HCT116 (cell line): ENCODE data around the gene DLEC1. TPM values are rescaled to one million over a fixed set of nuclear protein-coding genes. Genes with fewer than 3 reads are reported as not detected.

Experiments
- ATAC-seq: fragments of 200-7000 bp; cut with Tn5 transposase; 2 replicates; pipeline ENCODE4 v1.9.1; 2020; ENCODE audit warnings: mild to moderate bottlenecking, moderate library complexity
- BruUV-seq: library from RNA; stranded (reverse); fragments of 400-500 nt; replicated peaks from 2 replicates; lab custom pipeline; 2021; lab: Mats Ljungman, UMichigan
- CTCF ChIA-PET: fragments of 300-600 bp; sonication (Branson Sonifier 250); formaldehyde crosslinking; loops from one replicate; lab custom pipeline; 2021; ENCODE audit warnings: antibody characterized with exemption; lab: Charles Lee
- POLR2A ChIA-PET: fragments of 300-600, 350-600 bp; sonication (Branson Sonifier 250); formaldehyde crosslinking; loops from one replicate; lab custom pipeline; 2021; ENCODE audit warnings: antibody characterized with exemption; lab: Charles Lee
- RAD21 ChIA-PET, 2 experiments: fragments of 300-600 bp; sonication (Branson Sonifier 250); formaldehyde crosslinking; loops; one replicate each; lab custom pipeline; 2023; ENCODE audit warnings: low total read pairs in 2 of 2; ENCODE audit not compliant: uncharacterized antibody in 2 of 2, unreplicated experiment in 2 of 2, low non-redundant PET in 1 of 2; lab: Charles Lee
- DNase-seq: peaks from one replicate; pipeline ENCODE4 v3.0.0-alpha.2; 2010; ENCODE audit warnings: low read depth, low spot score
- H2AFZ ChIP-seq: fragments of 200-600 bp; shearing (Covaris generic), sonication (generic); 2 replicates; pipeline ENCODE4 v1.6.1; 2017; ENCODE audit warnings: low read depth, mixed run types, mixed read lengths, antibody characterized with exemption, low read length; ENCODE audit not compliant: poor library complexity, severe bottlenecking
- H3K27ac ChIP-seq: 2 replicates; pipeline ENCODE4 v1.5.1; 2012; ENCODE audit warnings: low read depth, low read length
- H3K27me3 ChIP-seq: fragments of 200-600 bp; sonication (generic); 2 replicates; pipeline ENCODE4 v1.6.1; 2016; ENCODE audit warnings: mixed run types, low read length, mixed read lengths; ENCODE audit not compliant: insufficient read depth
- H3K36me3 ChIP-seq, 2 experiments: fragments of 200-500 bp in 1 of 2; fragments of 200-600 bp in 1 of 2; sonication (Bioruptor generic) in 1 of 2; sonication (generic) in 1 of 2; 2 replicates each; pipeline versions ENCODE4 v1.5.1 to v1.6.1; 2014 to 2016; ENCODE audit warnings: low read length in 2 of 2, inconsistent platforms in 1 of 2, mixed read lengths in 1 of 2, mixed run types in 1 of 2; ENCODE audit not compliant: insufficient read depth in 2 of 2, control insufficient read depth in 1 of 2
- H3K4me1 ChIP-seq, 2 experiments: fragments of 200-600 bp in 1 of 2; sonication (generic) in 1 of 2; 2 replicates each; pipeline versions ENCODE4 v1.5.1 to v1.6.1; 2012 to 2017; ENCODE audit warnings: low read length in 2 of 2, inconsistent platforms in 1 of 2, mild to moderate bottlenecking in 1 of 2, mixed read lengths in 1 of 2, mixed run types in 1 of 2, moderate library complexity in 1 of 2; ENCODE audit not compliant: insufficient read depth in 2 of 2, control insufficient read depth in 1 of 2
- H3K4me2 ChIP-seq: fragments of 200-600 bp; sonication (generic); 2 replicates; pipeline ENCODE4 v1.6.1; 2017; ENCODE audit warnings: mixed run types, low read length, mixed read lengths
- H3K4me3 ChIP-seq, 2 experiments: fragments of 200-600 bp in 1 of 2; sonication (generic) in 1 of 2; replicated peaks in 1 of 2; 2 replicates each; pipeline ENCODE4 v1.5.1; 2011 to 2016; ENCODE audit warnings: low read length in 2 of 2, control low read depth in 1 of 2, low read depth in 1 of 2, mild to moderate bottlenecking in 1 of 2, mixed read lengths in 1 of 2, mixed run types in 1 of 2
- H3K79me2 ChIP-seq: fragments of 200-600 bp; sonication (generic); 2 replicates; pipeline ENCODE4 v1.6.1; 2017; ENCODE audit warnings: mild to moderate bottlenecking, mixed run types, low read length, moderate library complexity, mixed read lengths; ENCODE audit not compliant: insufficient read depth
- H3K9ac ChIP-seq: fragments of 200-600 bp; sonication (generic); 2 replicates; pipeline ENCODE4 v1.6.1; 2016; ENCODE audit warnings: low read length, mixed read lengths
- H3K9me2 ChIP-seq: fragments of 200-600 bp; sonication (generic), shearing (Covaris generic); 2 replicates; pipeline ENCODE4 v1.6.1; 2017; ENCODE audit warnings: mixed run types, mild to moderate bottlenecking, moderate library complexity; ENCODE audit not compliant: insufficient read depth
- H3K9me3 ChIP-seq, 2 experiments: fragments of 200-500 bp in 1 of 2; fragments of 200-600 bp in 1 of 2; sonication (Bioruptor generic) in 1 of 2; sonication (generic) in 1 of 2; 2 replicates each; pipeline ENCODE4 v1.6.1; 2014 to 2017; ENCODE audit warnings: low read length in 2 of 2, mixed read lengths in 2 of 2, inconsistent platforms in 1 of 2, low read depth in 1 of 2, mild to moderate bottlenecking in 1 of 2, mixed run types in 1 of 2, moderate library complexity in 1 of 2; ENCODE audit not compliant: control insufficient read depth in 1 of 2, insufficient read depth in 1 of 2
- H4K20me1 ChIP-seq: fragments of 200-600 bp; sonication (generic), shearing (Covaris generic); 2 replicates; pipeline ENCODE4 v1.6.1; 2017; ENCODE audit warnings: mixed run types, mild to moderate bottlenecking, moderate library complexity; ENCODE audit not compliant: insufficient read depth
- CBX3 ChIP-seq: IDR thresholded peaks from 2 replicates; pipeline ENCODE4 v1.6.1; 2012; ENCODE audit warnings: low read depth
- EGR1 ChIP-seq: IDR thresholded peaks from 2 replicates; pipeline ENCODE4 v1.6.1; 2012; ENCODE audit warnings: low read depth
- EZH2phosphoT487 ChIP-seq: fragments of 200-600 bp; IDR thresholded peaks from 2 replicates; pipeline ENCODE4 v1.6.1; 2018; ENCODE audit warnings: antibody characterized with exemption, borderline replicate concordance
- JUND ChIP-seq: IDR thresholded peaks from 2 replicates; pipeline ENCODE4 v1.6.1; 2012
- POLR2A ChIP-seq: IDR thresholded peaks from 2 replicates; pipeline ENCODE4 v1.7.0; 2011; ENCODE audit warnings: borderline replicate concordance; ENCODE audit not compliant: insufficient read depth, insufficient read length; ENCODE audit errors: extremely low read depth
- POLR2AphosphoS5 ChIP-seq: IDR thresholded peaks from 2 replicates; pipeline ENCODE4 v1.6.1; 2011; ENCODE audit warnings: mild to moderate bottlenecking, low read depth, low read length, moderate library complexity
- SRF ChIP-seq: IDR thresholded peaks from 2 replicates; pipeline ENCODE4 v1.6.1; 2012; ENCODE audit warnings: low read depth
- YY1 ChIP-seq: IDR thresholded peaks from 2 replicates; pipeline ENCODE4 v1.6.1; 2011; ENCODE audit warnings: low read length, low read depth, moderate library complexity, mild to moderate bottlenecking; ENCODE audit not compliant: insufficient replicate concordance; ENCODE audit errors: extremely low read depth
- ZNF274 ChIP-seq: fragments of 200-500 bp; sonication (Bioruptor generic); IDR thresholded peaks from 2 replicates; pipeline ENCODE4 v1.6.1; 2014; ENCODE audit warnings: mild to moderate bottlenecking, low read depth, low read length, inconsistent platforms
- intact Hi-C: fragments of 100-400 bp; cut with micrococcal nuclease; formaldehyde crosslinking; loops from 2 replicates; pipeline ENCODE4 v1.10.0; 2022
- total RNA-seq: library from RNA; stranded (reverse); gene quantifications from one replicate; pipeline ENCODE4 v1.2.1, GENCODE V29; 2021; ENCODE audit not compliant: unreplicated experiment
- TF ChIP-seq, protein P1 (sequence below): IDR thresholded peaks from 2 replicates; pipeline ENCODE4 v1.6.1; 2012; ENCODE audit warnings: low read depth
- TF ChIP-seq, protein P2 (sequence below): IDR thresholded peaks from 2 replicates; pipeline ENCODE4 v1.6.1; 2011; ENCODE audit warnings: mild to moderate bottlenecking, low read length, moderate library complexity; ENCODE audit not compliant: insufficient replicate concordance; ENCODE audit errors: extremely low read depth
- TF ChIP-seq, protein P3 (sequence below): IDR thresholded peaks from 2 replicates; pipeline ENCODE4 v1.6.1; 2012

The DLEC1 gene
- total RNA-seq, 1 experiment from 2014 or later = 0.61 TPM

DNA sequence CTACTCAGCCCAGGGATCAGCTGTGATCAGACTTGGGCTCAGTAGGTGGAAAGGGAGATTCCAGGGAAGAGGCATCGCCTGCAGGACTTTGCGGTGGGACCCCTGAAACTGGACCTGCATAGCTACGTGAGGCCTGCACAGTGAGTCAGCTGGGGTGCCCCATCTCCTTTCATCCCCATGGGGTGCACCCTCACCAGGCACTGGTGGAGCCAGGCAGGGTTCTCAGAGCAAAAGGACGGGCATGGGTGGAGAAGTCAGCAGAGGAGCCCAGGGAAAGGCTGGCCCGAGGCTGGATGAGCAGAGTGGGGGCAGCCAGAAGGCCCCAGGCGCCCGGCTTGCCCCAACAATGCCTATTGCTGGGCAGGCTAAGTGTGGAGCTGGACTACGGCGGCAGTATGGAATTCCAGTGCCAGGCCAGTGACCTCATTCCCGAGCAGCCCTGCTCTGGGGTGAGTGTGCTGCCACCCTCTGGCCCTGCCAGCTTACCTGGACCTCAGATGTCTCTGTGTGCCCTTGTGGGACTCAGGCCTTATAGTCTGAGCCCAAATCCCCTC lies 78.2 kb downstream of the DLEC1 start:
- Histone ChIP-seq H3K36me3 (no peaks in the 10 kb centered on the region; a peak in 1 of 4 replicates), H4K20me1 (no peaks in the 10 kb centered on the region), H3K9ac (no peak overlapping the region), H3K4me3 (no peak overlapping the region), H3K4me2 (no peak overlapping the region), H3K9me2 (no peaks in the 10 kb centered on the region), H3K27me3 (no peaks in the 10 kb centered on the region)
- DNase-seq (no peak), ATAC-seq (peak; percentile 21)
- no TSS peak for BruUV-seq
- no peak for TF ChIP-seq SRF
- TF ChIP-seq, all 23 proteins: peak for 0
- RAD21 ChIA-PET = no interaction called here
- H2AFZ ChIP-seq = no peak overlapping the region
- intact Hi-C loops = loop anchor here (5.0 to 10.0 kb wide), 4 partner anchors 142 to 725 kb away; partner anchors contain the start of gene XYLB
- CTCF ChIA-PET = interaction anchor here (0.6 to 2.5 kb wide), 8 partner anchors 9 to 530 kb away, joined by 3 to 7 read pairs (median 4); partner anchors contain the start of genes ACAA1 and SLC22A14
- no peaks in the 10 kb centered on the region for H3K9me3 ChIP-seq
- POLR2A ChIA-PET = interaction anchor here (0.7 kb wide), 1 partner anchor 115 kb away, joined by 4 read pairs; no protein-coding TSS in a partner anchor
- no peaks in the 10 kb centered on the region for H3K79me2 ChIP-seq
- H3K4me1 ChIP-seq = peaks cover 5 to 11% of the 10 kb centered on the region in 2 experiments; a peak in 3 of 4 replicates
- H3K27ac ChIP-seq = no peak overlapping the region

DNA sequence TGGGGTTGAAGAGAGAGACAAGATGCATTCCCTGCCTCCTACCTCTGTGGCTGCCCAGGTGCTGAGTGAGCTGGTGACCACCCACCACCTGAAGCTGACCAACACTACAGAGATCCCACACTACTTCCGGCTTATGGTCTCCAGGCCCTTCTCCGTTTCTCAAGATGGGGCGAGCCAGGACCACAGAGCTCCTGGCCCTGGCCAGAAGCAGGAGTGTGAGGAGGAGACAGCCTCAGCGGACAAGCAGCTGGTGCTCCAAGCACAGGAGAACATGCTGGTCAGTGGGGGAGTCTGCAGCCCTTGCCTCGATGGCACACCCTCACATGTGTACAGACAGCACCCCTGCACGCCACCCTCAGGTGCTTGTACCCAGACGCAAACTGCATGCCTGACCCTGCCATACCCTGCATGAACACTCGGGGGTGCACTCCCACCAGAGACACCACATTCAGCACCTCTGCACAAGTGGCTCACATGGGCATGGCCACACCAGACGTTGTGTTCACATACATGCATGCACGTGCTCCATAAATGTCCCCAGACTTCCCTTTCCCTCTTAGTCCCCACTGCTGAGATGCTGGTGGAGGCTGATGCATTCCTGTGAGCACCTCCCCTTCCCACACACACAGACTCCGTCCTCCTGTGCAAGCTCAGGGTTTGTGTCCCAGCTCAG lies 78.9 kb downstream of the DLEC1 start:
- Histone ChIP-seq H3K79me2 (no peaks in the 10 kb centered on the region), H2AFZ (no peak overlapping the region), H3K4me2 (no peak overlapping the region), H4K20me1 (no peaks in the 10 kb centered on the region), H3K4me3 (no peak overlapping the region), H3K9me2 (no peaks in the 10 kb centered on the region), H3K27me3 (no peaks in the 10 kb centered on the region), H3K9me3 (no peaks in the 10 kb centered on the region), H3K4me1 (peaks cover 5 to 11% of the 10 kb centered on the region in 2 experiments; a peak in 3 of 4 replicates), H3K27ac (no peak overlapping the region), H3K36me3 (peaks cover 0 to 4% of the 10 kb centered on the region in 2 experiments; a peak in 2 of 4 replicates), H3K9ac (no peak overlapping the region)
- ATAC-seq (peak; percentile 89), DNase-seq (peak; percentile 40)
- CTCF ChIA-PET = interaction anchor here (0.6 to 2.5 kb wide), 7 partner anchors 9 to 529 kb away, joined by 3 to 7 read pairs (median 5); partner anchors contain the start of genes ACAA1 and SLC22A14
- BruUV-seq = no TSS peak
- intact Hi-C loops = loop anchor here (1.0 to 10.0 kb wide), 6 partner anchors 129 to 724 kb away; partner anchors contain the start of gene XYLB
- RAD21 ChIA-PET = no interaction called here
- POLR2A ChIA-PET = interaction anchor here (0.7 kb wide), 1 partner anchor 116 kb away, joined by 4 read pairs; no protein-coding TSS in a partner anchor
- TF ChIP-seq, protein P1, sequence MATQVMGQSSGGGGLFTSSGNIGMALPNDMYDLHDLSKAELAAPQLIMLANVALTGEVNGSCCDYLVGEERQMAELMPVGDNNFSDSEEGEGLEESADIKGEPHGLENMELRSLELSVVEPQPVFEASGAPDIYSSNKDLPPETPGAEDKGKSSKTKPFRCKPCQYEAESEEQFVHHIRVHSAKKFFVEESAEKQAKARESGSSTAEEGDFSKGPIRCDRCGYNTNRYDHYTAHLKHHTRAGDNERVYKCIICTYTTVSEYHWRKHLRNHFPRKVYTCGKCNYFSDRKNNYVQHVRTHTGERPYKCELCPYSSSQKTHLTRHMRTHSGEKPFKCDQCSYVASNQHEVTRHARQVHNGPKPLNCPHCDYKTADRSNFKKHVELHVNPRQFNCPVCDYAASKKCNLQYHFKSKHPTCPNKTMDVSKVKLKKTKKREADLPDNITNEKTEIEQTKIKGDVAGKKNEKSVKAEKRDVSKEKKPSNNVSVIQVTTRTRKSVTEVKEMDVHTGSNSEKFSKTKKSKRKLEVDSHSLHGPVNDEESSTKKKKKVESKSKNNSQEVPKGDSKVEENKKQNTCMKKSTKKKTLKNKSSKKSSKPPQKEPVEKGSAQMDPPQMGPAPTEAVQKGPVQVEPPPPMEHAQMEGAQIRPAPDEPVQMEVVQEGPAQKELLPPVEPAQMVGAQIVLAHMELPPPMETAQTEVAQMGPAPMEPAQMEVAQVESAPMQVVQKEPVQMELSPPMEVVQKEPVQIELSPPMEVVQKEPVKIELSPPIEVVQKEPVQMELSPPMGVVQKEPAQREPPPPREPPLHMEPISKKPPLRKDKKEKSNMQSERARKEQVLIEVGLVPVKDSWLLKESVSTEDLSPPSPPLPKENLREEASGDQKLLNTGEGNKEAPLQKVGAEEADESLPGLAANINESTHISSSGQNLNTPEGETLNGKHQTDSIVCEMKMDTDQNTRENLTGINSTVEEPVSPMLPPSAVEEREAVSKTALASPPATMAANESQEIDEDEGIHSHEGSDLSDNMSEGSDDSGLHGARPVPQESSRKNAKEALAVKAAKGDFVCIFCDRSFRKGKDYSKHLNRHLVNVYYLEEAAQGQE = no peak
- TF ChIP-seq ZNF274 (no peak), POLR2A (no peak), CBX3 (no peak), JUND (no peak), EZH2phosphoT487 (no peak), EGR1 (no peak), YY1 (no peak), POLR2AphosphoS5 (peak; percentile 35; the same call in 1 of the 2 replicates)
- TF ChIP-seq, protein P2, sequence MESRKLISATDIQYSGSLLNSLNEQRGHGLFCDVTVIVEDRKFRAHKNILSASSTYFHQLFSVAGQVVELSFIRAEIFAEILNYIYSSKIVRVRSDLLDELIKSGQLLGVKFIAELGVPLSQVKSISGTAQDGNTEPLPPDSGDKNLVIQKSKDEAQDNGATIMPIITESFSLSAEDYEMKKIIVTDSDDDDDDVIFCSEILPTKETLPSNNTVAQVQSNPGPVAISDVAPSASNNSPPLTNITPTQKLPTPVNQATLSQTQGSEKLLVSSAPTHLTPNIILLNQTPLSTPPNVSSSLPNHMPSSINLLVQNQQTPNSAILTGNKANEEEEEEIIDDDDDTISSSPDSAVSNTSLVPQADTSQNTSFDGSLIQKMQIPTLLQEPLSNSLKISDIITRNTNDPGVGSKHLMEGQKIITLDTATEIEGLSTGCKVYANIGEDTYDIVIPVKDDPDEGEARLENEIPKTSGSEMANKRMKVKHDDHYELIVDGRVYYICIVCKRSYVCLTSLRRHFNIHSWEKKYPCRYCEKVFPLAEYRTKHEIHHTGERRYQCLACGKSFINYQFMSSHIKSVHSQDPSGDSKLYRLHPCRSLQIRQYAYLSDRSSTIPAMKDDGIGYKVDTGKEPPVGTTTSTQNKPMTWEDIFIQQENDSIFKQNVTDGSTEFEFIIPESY = no peak
- TF ChIP-seq, protein P3, sequence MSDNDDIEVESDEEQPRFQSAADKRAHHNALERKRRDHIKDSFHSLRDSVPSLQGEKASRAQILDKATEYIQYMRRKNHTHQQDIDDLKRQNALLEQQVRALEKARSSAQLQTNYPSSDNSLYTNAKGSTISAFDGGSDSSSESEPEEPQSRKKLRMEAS = peak; percentile 53
